ENCODE data around the gene ZNF469.
A peak's percentile ranks its signal among the peaks of the same experiment; 100 is the strongest.

The ZNF469 gene, protein sequence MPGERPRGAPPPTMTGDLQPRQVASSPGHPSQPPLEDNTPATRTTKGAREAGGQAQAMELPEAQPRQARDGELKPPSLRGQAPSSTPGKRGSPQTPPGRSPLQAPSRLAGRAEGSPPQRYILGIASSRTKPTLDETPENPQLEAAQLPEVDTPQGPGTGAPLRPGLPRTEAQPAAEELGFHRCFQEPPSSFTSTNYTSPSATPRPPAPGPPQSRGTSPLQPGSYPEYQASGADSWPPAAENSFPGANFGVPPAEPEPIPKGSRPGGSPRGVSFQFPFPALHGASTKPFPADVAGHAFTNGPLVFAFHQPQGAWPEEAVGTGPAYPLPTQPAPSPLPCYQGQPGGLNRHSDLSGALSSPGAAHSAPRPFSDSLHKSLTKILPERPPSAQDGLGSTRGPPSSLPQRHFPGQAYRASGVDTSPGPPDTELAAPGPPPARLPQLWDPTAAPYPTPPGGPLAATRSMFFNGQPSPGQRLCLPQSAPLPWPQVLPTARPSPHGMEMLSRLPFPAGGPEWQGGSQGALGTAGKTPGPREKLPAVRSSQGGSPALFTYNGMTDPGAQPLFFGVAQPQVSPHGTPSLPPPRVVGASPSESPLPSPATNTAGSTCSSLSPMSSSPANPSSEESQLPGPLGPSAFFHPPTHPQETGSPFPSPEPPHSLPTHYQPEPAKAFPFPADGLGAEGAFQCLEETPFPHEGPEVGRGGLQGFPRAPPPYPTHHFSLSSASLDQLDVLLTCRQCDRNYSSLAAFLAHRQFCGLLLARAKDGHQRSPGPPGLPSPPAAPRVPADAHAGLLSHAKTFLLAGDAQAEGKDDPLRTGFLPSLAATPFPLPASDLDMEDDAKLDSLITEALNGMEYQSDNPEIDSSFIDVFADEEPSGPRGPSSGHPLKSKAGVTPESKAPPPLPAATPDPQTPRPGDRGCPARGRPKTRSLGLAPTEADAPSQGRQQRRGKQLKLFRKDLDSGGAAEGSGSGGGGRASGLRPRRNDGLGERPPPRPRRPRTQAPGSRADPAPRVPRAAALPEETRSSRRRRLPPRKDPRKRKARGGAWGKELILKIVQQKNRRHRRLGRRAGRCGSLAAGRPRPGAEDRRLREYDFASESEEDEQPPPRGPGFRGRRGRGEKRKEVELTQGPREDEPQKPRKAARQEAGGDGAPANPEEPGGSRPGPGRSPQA (N-terminal part only)

DNA sequence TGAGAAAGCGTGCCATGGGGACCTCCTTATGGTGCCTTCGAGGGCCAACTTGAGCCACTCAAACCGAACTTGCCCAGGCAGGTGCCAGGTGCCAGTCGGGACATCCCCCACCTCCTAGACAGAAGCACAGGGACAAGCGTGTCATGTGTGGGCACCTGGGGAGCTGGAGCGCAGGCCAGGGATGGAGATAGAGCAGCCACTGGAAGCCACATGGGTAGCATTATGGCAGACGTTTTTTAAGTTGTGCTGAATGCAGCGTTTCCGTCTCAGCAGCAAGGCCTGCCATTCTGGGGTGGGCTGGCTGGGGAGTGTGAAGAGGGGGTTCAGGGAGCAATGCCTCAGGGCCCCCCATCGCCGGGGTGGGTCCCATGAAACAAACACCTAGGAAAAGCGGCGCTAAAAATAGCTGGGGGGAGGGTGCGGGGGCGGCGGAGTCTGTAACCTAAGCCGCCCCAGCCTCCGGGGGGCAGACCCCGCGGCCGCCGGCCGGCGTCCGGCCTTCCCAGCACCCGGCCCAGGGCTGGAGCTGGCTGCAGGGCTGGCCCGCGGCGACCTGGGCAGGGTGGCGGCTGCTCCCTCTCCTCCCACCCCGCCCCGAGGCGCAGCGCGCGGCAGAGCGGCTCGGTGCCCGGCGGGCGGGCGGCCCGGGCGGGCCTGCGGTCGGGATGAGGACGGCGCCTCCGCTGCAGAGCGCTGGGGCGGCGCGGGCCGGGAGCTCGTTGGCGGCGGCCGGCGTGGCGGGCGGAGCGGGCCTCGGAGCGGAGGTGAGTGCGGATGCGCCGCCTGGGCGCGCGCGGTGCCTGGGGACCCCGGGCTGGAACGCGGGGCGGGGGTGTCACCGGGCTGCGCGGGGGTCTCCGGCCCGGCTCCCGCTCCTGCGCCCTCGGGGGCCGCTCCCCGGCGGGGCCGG is at the start of gene ZNF469:
Gene ZNF469 (plus strand): TSS at position 469 of the 910 bp plus-strand sequence. CDS start 44,512 bp downstream, outside the sequence.
- peak; percentile 2 for DNase-seq (ENCODE audit: low read depth)

DNA sequence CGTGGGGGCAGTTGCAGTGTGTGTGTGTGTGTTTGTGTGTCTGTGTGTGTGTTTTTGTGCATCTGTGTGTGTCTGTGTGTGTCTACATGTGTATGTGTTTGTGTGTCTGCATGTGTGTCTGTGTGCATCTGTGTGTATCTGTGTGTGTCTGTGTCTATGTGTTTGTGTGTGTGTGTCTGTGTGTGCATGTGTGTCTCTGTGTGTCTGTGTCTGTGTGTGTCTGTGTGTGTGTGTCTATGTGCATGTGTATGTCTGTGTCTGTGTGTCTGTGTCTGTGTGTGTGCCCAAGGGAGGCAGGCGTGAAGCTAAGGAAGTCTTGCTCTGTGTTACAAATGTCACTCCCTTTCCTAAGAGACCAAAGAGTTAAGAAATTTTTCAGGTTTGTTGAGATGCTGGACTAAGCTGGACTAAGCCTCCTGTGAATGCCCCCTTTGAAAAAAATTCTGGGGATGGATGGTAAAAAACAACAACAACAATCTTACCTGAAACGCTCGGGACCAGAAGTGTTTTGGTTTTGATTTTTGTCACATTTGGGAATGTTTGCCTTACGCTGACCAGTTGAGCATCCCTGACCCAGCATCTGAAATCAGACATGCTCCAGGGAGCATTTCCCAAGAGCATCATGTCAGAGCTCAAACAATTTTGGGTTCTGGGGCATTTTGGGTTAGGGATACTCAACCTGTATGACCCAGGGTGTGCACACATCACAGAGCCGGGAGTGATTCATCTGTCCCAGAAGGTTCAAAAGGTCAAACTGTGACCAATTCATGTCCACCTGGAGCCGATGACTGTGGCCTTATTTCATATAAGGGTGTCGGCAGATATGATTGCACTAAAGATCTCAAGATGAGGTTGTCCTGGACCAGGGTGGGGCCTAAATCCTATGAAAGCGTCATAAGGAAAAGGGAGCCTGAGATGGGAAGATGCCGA is 48.6 kb upstream of the ZNF469 start:
- no peak for DNase-seq (ENCODE audit: low read depth)

DNA sequence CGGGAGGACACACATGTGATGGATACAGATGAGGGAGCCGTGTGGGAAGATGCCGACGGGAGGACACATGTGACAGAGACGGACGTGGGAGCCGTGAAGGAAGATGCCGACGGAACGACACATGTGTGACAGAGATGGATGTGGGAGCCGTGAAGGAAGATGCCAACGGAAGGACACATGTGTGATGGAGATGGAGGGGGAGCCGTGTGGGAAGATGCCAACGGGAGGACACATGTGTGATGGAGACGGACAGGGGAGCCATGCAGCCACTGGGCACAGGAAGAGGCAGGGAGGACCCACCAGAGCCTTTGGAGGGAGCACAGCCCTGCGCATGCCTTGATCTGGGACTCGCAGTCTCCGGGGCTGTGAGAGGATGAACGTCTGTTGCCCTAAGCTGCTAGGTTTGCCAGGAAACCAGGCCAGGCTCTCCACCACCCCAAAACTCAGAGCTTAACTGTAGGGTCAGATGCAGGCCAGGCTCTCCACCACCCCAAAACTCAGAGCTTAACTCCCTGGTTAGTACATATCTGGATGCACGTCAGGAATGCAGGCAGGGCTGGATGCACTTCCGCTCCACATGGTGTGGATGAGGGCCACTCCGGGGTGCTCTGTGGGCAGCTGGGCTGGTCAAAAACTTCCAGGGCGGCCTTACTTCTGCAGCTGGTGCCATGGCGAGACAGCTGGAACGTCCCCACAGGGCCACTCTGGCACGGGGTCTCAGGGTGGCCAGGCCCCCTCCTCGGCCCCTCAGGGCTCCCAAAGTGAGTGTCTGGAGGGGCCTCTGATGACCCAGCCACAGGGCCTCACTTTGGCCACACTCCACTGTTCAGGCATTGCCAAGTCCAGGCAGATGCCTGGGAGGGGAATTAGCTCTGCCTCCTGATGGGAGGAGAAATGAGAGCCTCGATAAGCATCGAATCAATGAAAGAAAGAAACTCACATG is 47.7 kb upstream of the ZNF469 start:
- DNase-seq (ENCODE audit: low read depth) = no peak

DNA sequence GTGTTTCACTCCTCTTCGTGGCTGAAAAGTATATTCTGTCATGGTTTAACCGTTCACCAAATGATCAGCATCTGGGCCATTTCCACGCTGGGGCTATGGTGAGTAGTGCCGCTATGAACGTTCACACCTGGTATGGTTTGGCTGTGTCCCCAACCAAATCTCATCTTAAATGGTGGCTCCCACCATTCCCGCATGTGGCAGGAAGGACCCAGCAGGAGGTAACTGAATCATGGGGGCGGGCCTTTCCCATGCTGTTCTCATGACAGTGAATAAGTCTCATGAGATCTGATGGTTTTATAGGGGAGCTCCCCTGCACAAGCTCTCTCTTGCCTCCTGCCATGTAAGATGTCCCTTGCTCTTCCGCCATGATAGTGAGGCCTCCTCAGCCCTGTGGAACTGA is 45.7 kb upstream of the ZNF469 start:
- DNase-seq (ENCODE audit: low read depth) = no peak

DNA sequence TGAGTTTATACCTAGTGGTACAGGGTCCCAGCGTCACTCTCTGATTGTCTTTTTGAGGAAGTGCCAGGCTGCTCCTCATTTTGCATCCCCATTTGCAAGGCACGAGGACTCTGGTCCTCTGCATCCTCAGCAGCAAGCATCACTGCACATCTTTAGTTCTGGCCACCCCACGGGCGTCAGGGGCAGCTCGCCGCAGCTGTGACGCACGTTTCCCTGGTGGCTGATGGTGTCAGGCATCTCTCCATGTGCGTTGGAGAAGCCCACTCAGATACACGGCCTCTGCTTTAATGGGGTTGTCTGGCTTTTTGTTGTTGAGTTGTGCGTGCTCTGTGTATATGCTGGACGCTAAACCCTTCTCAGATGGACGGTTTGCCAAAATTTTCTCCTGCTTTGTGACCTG is 45.2 kb upstream of the ZNF469 start:
- no peak for DNase-seq (ENCODE audit: low read depth)

DNA sequence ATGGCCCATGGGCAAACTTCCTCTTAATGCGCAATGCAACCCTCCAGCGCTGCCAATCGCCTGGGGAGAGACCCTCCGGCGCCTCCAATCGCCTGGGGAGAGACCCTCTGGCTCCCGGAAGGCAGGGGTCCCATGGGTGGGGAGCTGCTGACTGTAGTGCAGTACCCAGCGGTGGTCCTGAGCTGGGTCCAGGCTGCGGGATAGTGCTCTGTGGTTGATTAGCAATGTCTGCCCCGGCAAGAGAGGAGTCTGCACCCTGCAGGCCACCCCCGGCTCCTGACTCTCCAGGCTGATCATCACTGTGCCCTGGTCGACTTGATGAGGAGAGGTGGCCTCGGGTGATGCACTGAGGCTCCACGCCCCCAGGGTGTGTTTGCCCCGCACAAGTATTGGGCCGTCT is 44.6 kb upstream of the ZNF469 start:
- no peak for DNase-seq (ENCODE audit: low read depth)

DNA sequence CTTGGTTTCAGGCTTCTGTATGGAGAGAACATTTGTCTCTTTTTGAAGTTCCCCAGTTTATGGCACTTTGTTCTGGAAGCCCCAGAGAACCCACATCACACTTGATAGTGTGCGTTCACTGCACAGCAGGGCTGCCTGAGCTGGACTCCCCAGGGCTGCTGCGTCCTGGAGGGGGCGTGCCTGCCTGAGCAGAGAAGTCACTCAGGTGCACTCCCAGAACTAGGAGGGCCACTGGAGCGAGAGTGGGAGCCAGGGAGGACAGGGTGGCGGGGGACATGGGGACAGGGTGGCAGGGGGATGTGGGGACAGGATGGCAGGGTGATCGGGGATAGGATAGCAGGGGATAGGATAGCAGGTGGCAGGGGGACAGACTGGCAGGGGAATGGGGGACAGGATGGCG is 43.9 kb upstream of the ZNF469 start:
- DNase-seq (ENCODE audit: low read depth) = no peak

DNA sequence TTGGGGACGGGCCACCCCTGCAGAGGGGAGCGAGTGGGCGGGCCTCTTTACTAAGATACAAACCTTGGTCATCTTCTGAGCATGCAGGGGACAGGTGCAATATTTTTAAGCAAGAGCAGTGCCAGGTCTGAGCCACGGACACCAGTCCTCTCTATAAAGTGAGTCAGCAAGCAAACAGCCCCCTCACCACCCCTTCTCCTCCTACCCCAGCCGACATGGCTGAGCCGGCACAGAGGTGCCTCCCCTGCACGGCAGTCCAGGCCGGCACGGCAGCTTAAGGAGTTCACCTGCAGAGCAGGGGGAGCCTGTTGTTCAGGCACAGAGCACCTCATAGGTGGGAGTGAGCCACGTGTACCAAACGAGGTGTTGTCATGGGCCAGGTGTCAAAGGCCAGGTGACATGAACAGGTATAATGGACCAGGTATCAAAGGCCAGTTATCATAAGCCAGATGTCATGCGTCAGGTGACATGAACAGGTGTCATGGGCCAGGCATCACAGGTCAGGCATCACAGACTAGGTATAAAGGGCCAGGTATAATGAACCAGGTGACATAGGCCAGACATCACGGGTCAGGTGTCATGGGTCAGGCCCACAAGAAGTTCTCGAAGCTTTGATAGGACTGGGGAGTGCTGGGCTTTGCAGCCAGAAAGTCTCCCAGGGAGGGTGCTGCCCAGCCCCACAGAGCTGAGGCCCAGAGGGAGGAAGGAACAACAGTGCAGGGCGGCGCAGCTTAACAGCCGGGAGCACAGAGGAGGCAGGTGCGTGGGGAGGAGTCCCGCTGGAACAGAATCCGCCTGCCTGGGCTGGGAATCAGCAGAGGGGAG is 42.6 kb upstream of the ZNF469 start:
- no peak for DNase-seq (ENCODE audit: low read depth)

DNA sequence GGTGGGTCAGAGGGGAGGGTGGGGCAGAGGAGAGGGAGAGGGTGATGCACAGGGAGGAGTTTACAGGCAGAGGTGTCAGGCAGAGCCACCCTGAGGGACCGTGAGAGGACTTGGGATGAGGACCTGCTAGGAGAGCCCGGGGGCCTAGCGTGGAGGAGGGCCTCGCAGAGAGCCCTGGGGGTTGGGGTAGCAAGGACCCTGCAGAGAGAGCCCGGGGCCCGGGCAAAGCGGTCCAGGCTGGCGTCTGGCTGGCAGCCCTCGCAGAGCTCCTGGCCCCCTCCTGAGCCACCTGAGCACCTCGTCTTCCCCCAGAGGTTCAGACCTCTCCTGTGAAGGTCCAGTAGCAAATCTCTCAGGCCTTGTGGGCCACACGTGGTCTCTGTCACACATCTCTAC is 42.0 kb upstream of the ZNF469 start:
- DNase-seq (ENCODE audit: low read depth) = no peak

DNA sequence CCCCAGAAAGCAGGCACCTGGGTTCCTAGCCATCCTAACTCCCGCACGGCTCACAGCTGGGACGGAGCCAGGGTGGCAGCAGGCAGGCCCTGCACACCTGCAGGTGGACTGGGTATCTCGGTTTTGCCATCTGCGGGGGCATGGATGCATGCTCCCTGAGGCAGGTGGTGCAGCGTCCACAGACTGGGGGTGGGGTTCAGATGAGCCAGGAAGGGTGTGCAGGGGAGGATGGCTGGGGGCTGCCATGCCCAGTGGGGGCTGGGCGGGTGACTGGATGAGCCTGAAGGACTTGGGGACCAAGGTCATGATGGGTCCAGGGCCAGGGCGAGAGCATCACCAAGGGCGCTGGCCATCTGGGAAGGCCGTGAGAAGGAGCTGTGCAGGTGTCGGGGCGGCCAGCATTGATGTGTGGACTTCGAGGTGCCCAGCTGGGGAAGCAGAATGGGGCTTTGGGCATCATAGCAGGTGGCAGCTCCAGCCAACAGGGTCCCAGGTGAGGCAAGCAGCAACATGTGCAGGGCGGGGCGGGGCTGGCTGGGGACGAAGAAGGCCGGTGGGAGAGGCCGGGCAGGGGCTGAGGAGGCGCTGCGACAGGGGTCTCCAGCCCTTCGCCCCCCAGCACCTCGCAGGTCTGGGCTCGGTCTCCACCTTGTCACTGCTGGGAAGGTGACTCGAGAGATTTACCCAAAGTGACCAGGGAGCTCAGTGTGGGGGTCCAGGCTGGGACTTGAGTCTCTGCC is 41.0 kb upstream of the ZNF469 start:
- no peak for DNase-seq (ENCODE audit: low read depth)

DNA sequence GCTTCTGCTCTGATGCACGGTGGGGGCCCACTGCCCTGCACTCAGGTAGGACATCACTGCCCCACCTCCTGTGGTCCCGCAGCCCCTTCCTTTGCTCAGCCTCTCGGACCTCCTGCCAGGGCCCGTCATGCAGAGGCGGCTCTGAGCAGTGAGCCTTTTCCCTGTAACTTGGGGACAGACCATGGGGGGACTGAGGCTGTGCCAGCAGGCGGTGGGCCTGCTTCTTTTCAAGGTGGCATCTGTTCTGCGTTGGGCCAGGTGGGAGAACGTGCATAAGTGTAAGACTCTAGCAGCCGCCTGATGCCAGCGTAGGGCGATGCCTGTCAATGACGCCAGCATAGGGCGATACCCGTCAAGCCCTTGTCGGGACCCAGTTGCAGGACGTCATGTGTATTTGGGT is 40.3 kb upstream of the ZNF469 start:
- no peak for DNase-seq (ENCODE audit: low read depth)

DNA sequence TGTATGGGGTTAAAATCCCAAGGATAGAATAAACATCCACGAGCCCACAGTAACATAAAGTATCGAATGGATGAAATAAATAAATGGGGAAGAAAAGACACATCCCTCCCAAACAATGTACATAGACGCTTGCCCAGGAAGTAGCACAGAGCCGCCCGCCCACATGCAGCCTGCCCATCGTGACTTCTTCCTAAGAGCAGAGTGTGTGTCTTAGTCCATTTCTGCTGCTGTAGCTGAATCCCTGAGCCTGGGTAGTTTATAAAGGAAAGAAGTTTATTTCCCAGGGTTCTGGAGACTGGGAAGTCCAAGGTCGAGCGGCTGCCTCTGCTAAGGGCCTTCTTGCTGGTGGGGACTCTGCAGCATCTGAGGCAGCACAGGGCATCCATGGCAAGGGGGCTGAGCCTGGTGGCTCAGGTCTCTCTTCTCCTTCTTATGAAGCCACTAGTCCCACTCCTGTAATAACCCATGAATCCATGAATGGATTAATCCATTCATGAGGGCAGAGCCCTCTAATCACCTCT is 39.4 kb upstream of the ZNF469 start:
- no peak for DNase-seq (ENCODE audit: low read depth)

DNA sequence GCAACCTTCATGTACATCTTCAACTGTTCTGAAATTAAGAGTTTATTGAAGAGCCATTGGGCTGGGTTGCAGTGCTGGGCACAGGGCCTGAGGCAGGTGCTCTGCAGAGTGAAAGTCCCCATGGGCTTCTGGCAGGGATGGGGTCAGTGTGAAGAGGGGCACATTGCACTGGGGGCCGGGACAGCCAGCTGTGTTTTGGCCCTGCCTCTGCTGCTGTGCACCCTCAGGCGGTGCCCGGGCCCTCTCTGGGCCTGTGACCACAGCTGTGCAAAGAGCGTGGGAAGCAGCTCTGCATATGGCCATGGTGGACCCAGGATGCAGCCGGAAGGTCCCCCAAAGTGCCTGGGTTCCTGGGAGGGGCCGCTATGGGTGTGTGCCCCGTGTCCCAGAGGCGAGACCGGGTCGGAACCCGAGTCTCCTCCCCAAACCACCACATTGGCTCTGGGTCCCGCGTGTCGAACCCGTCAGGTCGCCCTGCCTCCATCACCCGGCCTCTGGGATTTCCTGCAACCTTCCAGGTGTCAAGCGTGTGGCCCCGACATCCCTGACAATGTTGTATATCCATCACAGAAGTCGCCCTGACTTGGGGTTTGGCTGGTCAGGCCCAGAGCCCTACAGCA is 38.2 kb upstream of the ZNF469 start:
- no peak for DNase-seq (ENCODE audit: low read depth)

DNA sequence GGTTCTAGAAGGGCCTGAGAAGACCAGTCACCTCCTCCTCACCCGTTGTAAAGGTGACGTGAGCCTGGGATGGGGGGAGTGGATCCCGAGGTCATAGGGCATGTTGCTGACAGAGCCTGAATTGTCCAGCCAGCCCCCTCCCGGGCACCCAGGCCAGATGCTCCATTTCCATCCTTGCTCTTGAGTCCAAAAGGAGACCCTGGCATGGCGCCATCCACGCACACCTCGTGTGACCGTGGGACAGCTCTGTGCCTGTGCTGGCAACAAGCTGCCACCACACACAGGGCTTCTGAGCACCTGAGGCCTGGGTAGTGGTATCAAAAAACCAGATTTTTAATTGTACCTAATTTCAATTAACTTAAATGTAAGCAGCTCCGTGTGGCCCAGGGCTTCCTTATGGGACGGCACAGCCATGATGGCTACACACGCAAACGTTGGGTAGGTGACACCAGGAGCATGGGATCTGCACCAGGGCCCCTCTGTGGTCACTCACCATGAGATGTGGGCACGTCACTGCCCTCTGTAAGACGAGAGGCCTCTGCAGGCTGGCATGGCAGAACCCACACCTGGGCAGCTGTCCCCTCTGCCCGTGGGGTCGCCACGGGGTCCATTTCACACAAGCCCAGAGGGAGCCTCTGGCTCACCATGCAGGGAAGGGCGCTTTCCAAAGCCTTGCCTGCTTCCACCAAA is 37.6 kb upstream of the ZNF469 start:
- no peak for DNase-seq (ENCODE audit: low read depth)

DNA sequence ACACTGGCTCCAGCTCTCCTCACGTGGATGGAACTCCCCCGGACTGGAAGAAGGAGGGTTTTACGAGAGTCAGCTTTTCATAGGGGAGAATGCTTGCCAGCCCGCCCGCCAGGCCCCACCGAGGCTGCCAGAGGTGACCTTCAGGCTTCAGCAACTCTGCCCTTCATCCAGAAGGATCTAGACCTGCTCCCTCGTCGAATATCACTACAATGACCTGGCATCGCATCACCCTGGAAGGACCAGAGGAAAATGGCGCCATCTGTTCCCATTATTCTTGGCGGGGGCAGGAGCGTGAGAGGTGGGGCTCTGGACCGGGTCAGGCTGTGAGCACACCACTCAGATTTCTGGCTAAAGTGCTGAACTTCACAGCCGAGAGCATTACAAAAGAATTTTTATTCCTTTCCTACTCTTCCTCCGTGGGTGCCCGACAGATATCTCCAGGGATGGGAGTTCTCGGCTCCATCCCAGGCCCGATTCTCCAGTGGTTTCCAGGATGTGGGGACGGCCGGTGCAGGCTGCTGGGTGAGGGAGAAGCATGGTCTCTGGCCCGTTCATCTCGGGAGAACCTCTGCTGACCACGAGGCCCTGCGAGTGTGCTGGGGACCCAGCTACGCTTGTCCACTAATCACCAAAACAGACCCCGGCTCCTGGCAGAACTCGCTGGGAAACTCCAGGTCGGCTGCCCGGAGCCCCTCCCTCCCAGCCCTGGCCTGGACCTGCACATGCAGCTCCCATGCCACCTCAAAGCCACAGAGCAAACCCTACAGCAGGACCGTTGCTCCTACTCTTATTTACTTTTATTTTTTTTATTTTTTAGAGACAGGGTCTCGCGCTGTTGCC is 36.8 kb upstream of the ZNF469 start:
- DNase-seq (ENCODE audit: low read depth) = no peak

Data from activated T-cell treated with anti-CD3 and anti-CD28 coated beads for 48 hours (primary cell).